ENCODE results near the gene TMEM25.
"Not testable (repeated sequence)": the region's sequence is repeated elsewhere in the genome, so short reads cannot be mapped to it uniquely, and the experiment has no call there.

TMEM25 gene

DNA sequence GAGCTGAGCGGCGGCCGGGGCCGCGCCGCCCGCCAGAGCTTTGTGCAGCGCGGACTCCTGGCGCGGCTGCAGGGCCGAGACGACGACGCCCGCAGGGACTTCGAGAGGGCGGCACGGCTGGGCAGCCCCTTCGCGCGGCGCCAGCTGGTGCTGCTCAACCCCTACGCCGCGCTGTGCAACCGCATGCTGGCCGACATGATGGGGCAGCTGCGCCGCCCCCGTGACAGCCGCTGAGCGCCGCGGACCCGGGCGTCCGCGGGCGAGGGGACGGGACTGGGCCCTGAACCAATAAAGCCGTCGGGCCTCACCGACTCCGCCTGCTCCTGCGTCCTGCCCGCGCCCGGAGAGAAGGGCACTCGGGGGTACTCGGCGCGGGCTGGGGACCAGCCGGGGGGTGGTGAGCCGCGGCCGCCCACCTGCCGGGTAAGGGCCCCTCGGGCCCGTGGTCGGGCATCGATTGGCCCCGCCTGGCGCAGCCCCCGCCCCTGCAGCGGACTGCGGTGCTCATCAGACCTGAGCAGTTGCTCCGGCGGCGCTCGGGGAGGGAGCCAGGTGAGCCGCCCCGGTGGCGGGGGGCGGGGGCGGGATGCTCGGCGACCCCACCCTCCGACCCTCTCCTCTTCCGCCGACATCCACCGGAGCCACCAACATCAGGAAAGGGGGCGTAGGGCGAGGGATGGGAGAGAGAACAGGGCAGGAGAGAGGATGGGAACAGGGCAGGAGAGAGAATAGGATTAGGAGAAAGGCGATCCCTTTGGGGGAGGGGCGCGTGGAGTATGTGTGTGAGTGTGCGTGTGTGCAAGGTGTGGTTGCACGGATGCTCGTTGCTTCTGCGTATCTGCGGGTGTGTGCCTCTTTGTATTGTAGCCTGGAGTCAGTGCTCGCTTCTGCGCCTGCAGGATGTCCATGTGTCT is at the start of gene TMEM25:
Gene TMEM25 (plus strand): TSS at position 510 of the 914 bp plus-strand sequence. CDS start 610 bp downstream, outside the sequence.
- TF ChIP-seq, protein P1, sequence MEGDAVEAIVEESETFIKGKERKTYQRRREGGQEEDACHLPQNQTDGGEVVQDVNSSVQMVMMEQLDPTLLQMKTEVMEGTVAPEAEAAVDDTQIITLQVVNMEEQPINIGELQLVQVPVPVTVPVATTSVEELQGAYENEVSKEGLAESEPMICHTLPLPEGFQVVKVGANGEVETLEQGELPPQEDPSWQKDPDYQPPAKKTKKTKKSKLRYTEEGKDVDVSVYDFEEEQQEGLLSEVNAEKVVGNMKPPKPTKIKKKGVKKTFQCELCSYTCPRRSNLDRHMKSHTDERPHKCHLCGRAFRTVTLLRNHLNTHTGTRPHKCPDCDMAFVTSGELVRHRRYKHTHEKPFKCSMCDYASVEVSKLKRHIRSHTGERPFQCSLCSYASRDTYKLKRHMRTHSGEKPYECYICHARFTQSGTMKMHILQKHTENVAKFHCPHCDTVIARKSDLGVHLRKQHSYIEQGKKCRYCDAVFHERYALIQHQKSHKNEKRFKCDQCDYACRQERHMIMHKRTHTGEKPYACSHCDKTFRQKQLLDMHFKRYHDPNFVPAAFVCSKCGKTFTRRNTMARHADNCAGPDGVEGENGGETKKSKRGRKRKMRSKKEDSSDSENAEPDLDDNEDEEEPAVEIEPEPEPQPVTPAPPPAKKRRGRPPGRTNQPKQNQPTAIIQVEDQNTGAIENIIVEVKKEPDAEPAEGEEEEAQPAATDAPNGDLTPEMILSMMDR (IDR thresholded peaks at IDR 0.05; ENCODE audit: insufficient read depth, low read length, poor library complexity, severe bottlenecking): no peak
- no peaks in the 10 kb centered on the region for H3K27me3 ChIP-seq (replicated peaks; ENCODE audit: control insufficient read depth, insufficient read depth, low read length)
- no peaks in the 10 kb centered on the region for H3K36me3 ChIP-seq (ENCODE audit: control insufficient read depth, insufficient read depth, low read length)
- H3K4me3 ChIP-seq (replicated peaks; ENCODE audit: low read depth, low read length): peak within 1 kb of the TSS; percentile 71
- DNase-seq (ENCODE audit: extremely low read depth, insufficient read length): peak; percentile 78

GRCh38 chr11:118481238-118481637 is 49.8 kb upstream of the TMEM25 start:
- H3K27me3 ChIP-seq (replicated peaks; ENCODE audit: control insufficient read depth, insufficient read depth, low read length); H3K4me3 ChIP-seq (replicated peaks; ENCODE audit: low read depth, low read length); DNase-seq (ENCODE audit: extremely low read depth, insufficient read length): not testable (repeated sequence)
- H3K36me3 ChIP-seq (ENCODE audit: control insufficient read depth, insufficient read depth, low read length): peaks cover 18% of the 10 kb centered on the region

DNA sequence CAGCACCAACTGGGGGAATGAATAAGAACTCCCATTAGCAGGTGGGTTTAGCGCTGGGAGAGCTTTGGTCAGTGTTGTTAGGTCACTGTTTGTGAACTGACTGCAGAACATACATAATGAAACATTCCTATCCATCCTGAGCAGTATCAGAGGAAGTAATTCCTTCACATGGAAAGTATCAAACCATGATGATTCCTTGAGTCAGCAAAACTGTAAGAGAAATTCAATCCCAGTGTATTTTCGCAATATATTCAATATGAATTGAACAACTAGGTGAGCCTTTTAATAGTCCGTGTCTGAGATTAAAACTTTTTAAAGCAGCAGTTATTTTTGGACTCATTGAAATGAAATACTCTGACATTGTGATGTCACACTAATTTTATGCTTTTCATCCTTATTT is 46.6 kb upstream of the TMEM25 start:
- no peak overlapping the region for H3K4me3 ChIP-seq (replicated peaks; ENCODE audit: low read depth, low read length)
- DNase-seq (ENCODE audit: extremely low read depth, insufficient read length): no peak
- peaks cover 10% of the 10 kb centered on the region for H3K36me3 ChIP-seq (ENCODE audit: control insufficient read depth, insufficient read depth, low read length)
- H3K27me3 ChIP-seq (replicated peaks; ENCODE audit: control insufficient read depth, insufficient read depth, low read length): no peaks in the 10 kb centered on the region
- TF ChIP-seq, protein P1 (IDR thresholded peaks at IDR 0.05; ENCODE audit: insufficient read depth, low read length, poor library complexity, severe bottlenecking): no peak

- TF ChIP-seq, protein P1 (IDR thresholded peaks at IDR 0.05; ENCODE audit: insufficient read depth, low read length, poor library complexity, severe bottlenecking): no peak
- Histone ChIP-seq H3K4me3 (replicated peaks; ENCODE audit: low read depth, low read length) (no peak overlapping the region), H3K27me3 (replicated peaks; ENCODE audit: control insufficient read depth, insufficient read depth, low read length) (no peaks in the 10 kb centered on the region), H3K36me3 (ENCODE audit: control insufficient read depth, insufficient read depth, low read length) (peaks cover 12% of the 10 kb centered on the region)
- no peak for DNase-seq (ENCODE audit: extremely low read depth, insufficient read length)
Observed at GRCh38 chr11:118485273-118485672, 45.7 kb upstream of the TMEM25 start.

GRCh38 chr11:118488480-118489109 is 42.4 kb upstream of the TMEM25 start:
- H3K4me3 ChIP-seq (replicated peaks; ENCODE audit: low read depth, low read length): no peak overlapping the region
- peak; percentile 29 for DNase-seq (ENCODE audit: extremely low read depth, insufficient read length)
- peaks cover 12% of the 10 kb centered on the region for H3K36me3 ChIP-seq (ENCODE audit: control insufficient read depth, insufficient read depth, low read length)
- no peaks in the 10 kb centered on the region for H3K27me3 ChIP-seq (replicated peaks; ENCODE audit: control insufficient read depth, insufficient read depth, low read length)
- TF ChIP-seq, protein P1 (IDR thresholded peaks at IDR 0.05; ENCODE audit: insufficient read depth, low read length, poor library complexity, severe bottlenecking): peak; percentile 74

- no peaks in the 10 kb centered on the region for H3K27me3 ChIP-seq (replicated peaks; ENCODE audit: control insufficient read depth, insufficient read depth, low read length)
- H3K36me3 ChIP-seq (ENCODE audit: control insufficient read depth, insufficient read depth, low read length): peaks cover 11% of the 10 kb centered on the region
- H3K4me3 ChIP-seq (replicated peaks; ENCODE audit: low read depth, low read length): no peak overlapping the region
- TF ChIP-seq, protein P1 (IDR thresholded peaks at IDR 0.05; ENCODE audit: insufficient read depth, low read length, poor library complexity, severe bottlenecking): no peak
- DNase-seq (ENCODE audit: extremely low read depth, insufficient read length): no peak
Observed at GRCh38 chr11:118491041-118491440, 40.0 kb upstream of the TMEM25 start.
